ENCODE measurements around the gene VAMP1.

GRCh38 chr12:6444031-6444430 lies 26.4 kb downstream of the VAMP1 start:
- TF ChIP-seq POLR2AphosphoS5 (IDR thresholded peaks at IDR 0.05; ENCODE audit: low read depth, low read length) = no peak
- TF ChIP-seq CTCF (IDR thresholded peaks at IDR 0.05) = no peak
- no peak for TF ChIP-seq SIN3A (IDR thresholded peaks at IDR 0.05; ENCODE audit: borderline replicate concordance, insufficient read depth, low read depth, low read length)
- no peak for TF ChIP-seq TCF7L2 (IDR thresholded peaks at IDR 0.05; ENCODE audit: low read depth, low read length)

Data from Panc1 (cell line).